Thyroid gland (tissue), 4 donors: Measurements from ENCODE around the gene FLCN.

Experiments
- CTCF ChIP-seq, 6 experiments: fragments of 200-600 bp in 3 of 6; fragments of 450-650 bp in 3 of 6; sonication (generic) in 3 of 6; IDR thresholded peaks; one replicate each; pipeline ENCODE4 v1.5.1; 2016 to 2019; ENCODE audit warnings: antibody characterized with exemption in 6 of 6, mild to moderate bottlenecking in 2 of 6, inconsistent platforms in 1 of 6, moderate library complexity in 1 of 6
- POLR2A ChIP-seq, 2 donors: fragments of 450-650 bp; IDR thresholded peaks; one replicate each; pipeline ENCODE4 v1.6.1; 2017; ENCODE audit warnings: antibody characterized with exemption in 2 of 2, mild to moderate bottlenecking in 2 of 2, moderate library complexity in 1 of 2

- TF ChIP-seq CTCF (IDR thresholded peaks at IDR 0.05) (no peak), POLR2A (IDR thresholded peaks at IDR 0.05) (no peak)
These were observed 65.8 kb downstream of the FLCN start for GRCh38 chr17:17171186-17171585.
